ENCODE results near the gene TAF6L.
"Not testable (repeated sequence)": the region's sequence is repeated elsewhere in the genome, so short reads cannot be mapped to it uniquely, and the experiment has no call there.

The TAF6L gene, protein sequence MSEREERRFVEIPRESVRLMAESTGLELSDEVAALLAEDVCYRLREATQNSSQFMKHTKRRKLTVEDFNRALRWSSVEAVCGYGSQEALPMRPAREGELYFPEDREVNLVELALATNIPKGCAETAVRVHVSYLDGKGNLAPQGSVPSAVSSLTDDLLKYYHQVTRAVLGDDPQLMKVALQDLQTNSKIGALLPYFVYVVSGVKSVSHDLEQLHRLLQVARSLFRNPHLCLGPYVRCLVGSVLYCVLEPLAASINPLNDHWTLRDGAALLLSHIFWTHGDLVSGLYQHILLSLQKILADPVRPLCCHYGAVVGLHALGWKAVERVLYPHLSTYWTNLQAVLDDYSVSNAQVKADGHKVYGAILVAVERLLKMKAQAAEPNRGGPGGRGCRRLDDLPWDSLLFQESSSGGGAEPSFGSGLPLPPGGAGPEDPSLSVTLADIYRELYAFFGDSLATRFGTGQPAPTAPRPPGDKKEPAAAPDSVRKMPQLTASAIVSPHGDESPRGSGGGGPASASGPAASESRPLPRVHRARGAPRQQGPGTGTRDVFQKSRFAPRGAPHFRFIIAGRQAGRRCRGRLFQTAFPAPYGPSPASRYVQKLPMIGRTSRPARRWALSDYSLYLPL

DNA sequence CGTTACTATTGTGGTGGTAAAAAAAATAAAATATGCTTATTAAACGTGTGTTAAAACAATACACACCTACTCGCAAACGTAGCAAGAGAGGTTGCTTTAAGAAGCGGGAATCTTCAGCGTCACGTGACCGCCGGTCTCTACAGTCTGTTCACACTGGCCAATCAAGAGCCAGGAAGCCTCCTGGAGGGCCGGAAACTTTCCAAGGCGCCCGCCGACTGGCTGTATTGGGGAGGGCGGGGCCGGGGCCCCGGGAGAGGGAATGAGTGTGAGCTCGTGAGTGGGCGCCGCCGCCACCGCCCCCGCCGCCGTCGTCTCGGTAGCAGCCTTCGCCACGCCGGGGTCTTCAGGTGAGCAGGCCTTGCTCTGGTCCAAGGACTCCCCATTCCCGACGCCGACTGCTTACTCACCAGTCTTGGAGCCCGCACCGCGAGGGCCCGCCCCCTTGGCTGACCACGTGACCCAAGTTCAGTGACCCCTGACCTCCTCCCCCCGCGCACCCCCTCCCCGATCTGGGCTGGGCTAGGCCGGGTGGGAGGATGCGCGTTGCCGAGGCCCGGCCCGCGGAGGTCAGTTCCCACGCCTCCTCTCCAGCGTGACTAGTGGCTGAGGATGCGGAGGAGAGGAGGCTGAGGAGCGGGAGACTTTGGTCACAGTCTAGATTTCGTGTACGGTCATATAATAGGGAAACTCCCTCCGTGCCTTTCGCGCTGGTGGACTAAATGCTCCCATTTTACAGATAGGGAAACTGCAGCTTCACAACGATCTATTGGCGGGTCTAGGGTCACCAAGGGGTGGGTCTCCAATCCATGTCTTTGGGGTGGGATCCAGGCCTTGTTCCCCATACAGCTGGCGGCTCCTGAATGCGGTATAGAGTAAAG, at the start of gene TAF6L:
TAF6L (plus strand) TSS at position 253 of the 878 bp plus-strand sequence. CDS start 4,388 bp downstream, outside the sequence.
- DNase-seq (ENCODE audit: low read depth): peak; percentile 97

DNA sequence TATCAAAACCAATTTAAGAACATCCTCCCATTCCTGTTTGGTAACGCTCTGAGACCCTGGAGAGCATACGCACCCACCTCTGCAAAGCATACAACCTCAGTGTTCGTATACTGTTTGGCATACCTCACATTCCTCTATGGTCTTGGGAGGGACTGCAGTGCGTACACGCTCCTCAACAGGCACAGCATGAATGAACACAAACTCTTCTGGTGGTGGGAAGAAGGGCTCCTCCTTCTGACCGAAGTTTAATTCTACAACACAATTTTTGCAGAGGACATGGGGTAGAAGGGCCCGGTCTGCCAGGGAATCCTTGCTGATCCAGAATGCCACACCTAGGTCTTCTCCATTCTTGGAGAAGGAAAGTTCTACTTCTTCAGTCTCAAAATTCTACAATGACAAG, 49.2 kb upstream of the TAF6L start:
- DNase-seq (ENCODE audit: low read depth): peak; percentile 46

DNA sequence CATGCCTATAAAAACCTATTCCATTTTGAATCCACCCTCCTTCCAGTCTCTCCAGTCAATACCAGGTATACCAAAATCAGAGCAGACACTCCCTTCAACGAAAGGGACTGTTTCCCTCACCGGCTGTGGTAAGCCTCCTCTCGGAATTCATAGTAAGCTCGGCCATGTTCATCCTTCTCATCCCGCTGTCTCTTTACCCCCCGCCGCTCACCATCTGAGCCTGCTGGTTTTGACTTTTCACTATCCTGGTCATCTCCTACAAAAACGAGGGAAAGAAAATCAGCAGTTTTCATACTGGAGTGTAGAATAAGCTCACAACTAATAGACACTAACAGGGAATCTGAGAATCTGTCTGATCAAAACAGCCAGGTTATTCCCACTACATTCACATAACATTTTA, 47.0 kb upstream of the TAF6L start:
- DNase-seq (ENCODE audit: low read depth): no peak

DNA sequence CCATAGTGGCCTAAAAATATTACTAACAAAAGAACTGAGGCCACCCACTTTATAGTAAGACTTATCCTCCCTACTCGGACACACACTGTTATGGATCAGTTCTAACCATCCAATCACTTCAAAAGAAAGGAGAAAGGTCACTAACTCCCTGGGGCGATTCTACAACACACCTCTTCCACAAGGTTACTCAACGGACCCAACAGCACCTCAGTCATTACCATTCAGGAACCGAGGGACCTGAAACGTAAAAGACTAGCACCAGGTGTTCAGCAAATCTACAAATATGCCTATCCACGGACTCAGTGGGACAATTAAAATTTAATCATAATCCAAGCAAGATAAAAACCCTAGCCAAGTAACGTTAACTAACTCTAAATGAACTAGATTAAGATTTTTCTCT, 45.5 kb upstream of the TAF6L start:
- DNase-seq (ENCODE audit: low read depth): no peak

DNA sequence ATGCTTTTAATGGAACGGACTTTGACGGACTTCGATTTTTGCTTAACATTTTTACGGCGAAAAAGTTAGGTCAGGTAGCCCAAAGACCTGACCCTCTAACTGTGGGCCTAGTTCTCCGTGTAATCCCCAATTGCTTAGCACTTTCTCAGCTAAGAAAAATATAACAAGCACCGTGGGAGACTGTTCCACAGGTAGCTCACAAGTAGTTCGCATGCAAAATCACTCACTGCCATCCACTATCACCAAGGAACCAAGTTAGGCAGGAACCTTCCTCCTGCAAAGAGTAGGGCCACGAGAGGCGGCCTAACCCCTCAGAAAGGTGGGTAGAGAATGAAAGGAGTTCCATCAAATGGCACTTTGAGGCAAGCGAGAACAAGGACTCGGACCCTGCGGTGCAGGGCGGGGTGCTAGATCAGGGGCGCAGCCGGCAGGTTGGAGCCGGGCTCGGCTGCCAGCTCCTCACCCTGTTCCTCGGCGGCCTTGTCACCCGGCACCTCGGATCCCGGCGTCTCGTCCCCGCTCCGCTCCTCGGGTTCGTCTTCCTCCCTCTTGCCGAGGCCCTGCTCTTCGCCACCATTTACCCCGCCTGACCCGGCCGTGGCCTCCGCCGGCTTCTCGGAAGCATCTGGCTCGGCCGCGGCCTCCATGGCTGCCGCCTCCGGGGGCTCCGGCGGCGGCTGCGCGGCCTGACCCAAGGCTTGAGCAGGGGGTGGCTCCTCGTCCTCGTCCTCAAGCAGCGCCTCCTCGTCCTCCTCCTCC, 44.9 kb upstream of the TAF6L start:
- DNase-seq (ENCODE audit: low read depth): no peak

DNA sequence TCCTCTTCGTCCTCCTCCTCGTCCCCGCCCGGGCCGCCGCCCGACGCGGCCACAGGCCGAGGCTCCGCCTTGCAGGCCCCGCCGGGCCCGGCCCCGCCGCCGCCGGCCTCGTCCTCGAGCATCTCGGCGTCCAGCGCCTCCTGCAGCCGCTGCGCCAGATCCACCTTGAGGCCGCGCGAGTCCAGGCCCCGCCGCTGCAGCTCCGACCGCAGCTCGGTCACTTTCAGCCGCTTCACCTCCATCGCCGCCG, 44.4 kb upstream of the TAF6L start:
- no peak for DNase-seq (ENCODE audit: low read depth)

DNA sequence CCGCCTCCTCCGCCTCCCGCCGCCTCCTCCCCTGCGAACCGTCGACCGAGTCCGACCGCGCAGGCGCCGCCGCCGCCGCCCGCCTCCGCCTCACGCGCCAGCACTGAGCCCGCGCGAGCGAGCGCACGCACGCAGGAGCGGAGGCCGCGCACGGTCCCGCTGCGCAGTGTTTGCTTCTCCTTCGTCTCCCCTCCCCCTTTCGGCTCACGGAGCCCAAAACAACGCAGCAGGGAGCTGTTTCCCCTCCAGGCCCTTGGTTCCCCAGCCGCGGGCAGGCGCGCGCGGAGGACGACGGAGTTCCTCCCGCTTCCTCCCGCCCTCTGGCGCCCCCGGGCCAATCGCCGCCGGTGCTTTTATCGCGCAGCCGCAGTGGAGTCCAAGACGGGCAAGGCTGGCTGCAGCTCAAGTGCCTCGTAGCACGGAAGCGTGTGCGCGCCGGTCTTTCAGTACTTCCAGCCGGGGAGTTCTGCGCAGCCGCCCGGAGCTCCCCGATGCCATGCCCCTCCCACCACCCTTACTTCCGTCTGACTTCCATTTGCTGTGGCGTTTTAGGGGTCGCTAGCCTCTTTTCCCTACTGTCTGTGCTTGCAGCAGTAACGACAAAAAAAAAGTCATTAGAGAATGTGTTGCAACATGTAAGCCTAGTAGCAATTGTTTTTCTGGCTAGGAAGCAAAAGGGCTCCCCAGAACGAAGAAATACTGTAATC, 43.9 kb upstream of the TAF6L start, which contains the start of gene HNRNPUL2:
HNRNPUL2 (minus strand) TSS at position 293 of the 707 bp plus-strand sequence. CDS start 301 bp downstream, outside the sequence.
- DNase-seq (ENCODE audit: low read depth): peak; percentile 99

DNA sequence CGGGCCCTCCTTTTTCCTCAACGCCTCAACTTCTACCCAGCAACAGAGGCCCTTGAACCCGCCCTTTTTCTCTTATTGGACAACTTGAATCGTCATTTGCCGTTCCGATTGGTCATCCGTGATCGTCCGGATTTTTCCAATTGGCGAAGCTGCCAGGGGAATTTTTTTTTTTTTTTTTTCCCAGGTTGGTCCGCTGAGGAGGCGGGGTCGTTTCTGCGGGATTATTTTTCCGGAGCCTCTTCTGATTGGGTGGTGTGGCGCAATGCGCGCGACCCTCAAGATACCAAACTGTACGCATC, 43.4 kb upstream of the TAF6L start:
- DNase-seq (ENCODE audit: low read depth): peak; percentile 97

DNA sequence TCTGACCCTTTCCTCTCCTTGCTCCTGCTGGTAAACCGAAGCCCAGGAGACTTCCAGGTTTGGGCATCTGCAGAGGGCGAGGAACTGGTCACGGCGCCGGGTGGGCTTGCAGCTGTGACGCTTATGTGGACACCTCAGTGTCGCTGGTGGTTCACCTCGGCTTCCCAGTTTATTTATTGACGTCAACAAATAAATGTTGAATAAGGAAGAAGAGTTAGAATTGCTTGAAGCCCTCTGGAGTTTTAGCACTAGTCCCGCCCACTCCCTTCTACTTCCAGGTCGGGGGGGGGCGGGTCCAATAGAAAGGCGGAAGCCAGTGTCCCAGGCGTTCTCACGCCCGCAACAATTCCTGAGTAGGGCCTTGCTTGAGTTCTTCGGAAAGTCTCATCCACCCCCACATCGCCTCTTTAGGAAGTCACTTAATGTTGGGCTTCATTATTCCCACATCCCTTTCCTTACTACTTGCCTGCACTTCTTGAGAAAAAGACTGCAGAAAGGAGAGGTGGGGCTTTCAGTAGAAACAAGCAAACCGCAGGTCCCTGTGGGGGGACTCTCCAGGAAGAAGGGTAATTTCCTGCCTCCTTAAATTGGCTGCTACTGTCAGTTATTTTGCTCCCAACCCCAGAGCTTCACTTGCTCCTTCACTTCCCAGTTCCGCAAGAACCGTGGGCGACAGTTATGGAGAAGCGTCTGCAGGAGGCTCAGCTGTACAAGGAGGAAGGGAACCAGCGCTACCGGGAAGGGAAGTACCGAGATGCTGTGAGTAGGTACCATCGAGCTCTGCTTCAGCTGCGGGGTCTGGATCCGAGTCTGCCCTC, 42.8 kb upstream of the TAF6L start, which contains the start of gene TTC9C:
TTC9C (plus strand) TSS at position 316 of the 818 bp plus-strand sequence; CDS start at position 679, 363 bp downstream.
- peak; percentile 92 for DNase-seq (ENCODE audit: low read depth)

DNA sequence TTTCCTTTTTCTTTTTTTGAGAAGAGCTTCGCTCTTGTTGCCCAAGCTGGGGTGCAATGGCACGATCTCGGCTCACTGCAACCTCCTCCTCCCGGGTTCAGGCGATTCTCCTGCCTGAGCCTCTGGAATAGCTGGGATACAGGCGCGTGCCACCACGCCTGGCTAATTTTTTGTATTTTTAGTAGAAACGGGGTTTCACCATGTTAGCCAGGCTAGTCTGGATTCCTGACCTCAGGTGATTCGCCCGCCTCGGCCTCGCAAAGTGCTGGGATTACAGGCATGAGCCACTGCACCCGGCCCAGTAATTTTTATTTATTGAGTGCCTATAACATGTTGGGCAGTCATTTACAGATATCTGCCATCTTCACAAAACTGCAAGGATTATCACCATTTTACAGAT, 41.1 kb upstream of the TAF6L start:
- not testable (repeated sequence) for DNase-seq (ENCODE audit: low read depth)

DNA sequence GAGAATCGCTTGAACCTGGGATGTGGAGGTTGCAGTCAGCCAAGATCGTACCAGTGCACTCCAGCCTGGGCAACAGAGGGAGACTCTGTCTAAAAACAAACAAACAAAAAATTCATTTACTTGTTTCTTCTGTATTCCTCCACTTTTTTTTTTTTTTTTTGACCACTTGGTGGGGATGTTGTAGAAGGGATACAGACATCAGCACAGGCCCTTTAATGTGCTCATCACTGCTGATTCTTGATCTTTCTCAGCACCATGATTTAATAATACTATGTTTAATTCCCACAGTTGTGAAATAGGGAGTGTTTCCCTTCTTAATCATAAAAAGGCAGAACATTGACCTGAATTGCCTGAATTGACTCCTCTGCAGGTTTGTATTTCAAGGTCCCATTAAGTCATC, 38.4 kb upstream of the TAF6L start:
- peak; percentile 46 for DNase-seq (ENCODE audit: low read depth)

DNA sequence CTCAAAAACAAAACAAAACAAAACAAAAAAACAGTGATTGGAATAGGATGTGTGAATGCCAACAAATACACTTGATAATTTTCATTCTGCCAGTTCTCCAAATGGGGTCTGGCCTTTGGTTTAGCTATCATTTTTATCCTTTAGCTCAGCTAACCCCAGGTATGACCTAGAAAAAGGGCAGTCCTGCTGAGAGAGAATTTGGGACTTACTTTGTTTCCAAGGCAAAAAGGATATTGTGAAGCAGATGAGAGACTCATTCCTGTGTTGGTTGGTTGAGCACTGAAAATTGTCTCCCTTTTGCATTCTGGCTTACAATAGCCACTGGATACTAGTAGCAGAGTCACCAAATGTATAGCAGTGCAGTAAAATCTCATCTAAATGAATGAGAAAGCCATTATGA, 34.0 kb upstream of the TAF6L start:
- DNase-seq (ENCODE audit: low read depth): no peak

DNA sequence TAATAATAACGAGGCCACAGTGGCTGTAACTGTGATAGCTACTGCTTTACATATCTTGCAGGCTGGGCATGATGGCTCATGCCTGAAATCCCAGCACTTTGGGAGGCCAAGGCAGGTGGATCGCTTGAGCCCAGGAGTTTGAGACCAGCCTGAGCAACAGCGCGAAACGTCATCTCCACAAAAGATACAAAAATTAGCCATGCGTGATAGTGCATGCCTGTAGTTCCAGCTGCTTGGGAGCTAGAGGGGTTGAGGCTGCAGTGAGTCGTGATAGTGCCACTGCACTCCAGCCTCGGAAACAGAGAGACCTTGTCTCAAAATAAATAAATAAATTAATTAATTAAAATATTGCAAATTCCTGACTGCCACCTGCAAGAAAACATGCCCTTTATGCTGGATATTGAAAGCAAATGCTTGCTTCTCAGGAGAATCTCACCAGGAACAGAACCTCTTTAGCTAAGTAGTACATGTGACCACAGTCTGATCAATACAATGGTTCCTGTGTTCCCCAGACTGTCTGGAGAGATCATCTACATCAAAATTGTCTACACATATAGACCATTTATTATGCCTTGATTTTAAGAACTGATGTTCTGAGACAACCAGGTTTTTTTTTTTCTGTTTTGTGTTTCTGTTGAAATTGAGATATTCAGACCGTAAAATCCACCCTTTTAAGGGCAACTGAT, 23.6 kb upstream of the TAF6L start:
- no peak for DNase-seq (ENCODE audit: low read depth)

DNA sequence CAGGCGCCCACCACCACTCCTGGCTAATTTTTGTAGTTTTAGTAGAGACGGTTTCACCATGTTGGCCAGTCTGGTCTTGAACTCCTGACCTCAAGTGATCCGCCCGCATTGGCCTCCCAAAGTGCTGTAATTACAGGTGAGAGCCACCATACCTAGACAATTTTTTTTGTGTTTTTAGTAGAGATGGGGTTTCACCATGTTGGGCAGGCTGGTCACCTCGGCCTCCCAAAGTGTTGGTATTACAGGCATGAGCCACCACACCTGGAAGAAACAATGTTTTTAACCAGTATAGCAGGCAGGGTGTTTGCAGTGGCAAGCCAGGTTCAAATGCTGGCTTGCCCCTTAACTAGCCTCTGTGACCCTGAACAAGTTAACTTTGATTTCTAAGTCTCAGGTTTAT, 21.3 kb upstream of the TAF6L start:
- not testable (repeated sequence) for DNase-seq (ENCODE audit: low read depth)

DNA sequence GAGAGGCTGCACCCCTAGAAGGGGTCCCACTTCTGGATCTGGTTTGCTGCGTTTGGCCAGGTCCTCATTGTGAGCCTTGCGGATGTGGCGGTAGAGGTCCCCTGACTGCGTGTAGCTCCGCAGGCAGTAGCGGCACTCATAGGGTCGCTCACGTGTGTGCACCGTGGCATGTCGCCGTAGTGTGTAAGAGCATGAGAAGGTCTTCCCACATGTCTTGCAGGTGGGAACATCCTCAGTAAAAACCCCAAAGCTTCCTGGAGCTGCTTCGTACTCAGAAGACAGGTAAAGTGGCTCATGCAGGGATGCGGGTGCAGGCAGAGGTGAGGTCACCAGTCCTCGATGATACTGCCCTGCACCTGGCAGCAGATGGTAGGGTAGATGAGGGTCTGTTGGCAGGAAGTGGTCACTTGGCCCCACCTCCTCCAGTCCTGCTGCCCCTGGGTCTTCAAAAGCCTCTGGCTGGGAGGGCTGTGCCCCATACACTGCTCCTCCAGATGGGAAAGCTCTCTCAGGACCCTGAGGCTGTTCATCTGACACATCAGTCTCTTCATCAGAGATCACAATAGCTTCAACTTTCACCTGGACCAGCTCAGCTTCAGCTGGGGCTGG, 18.9 kb upstream of the TAF6L start:
- no peak for DNase-seq (ENCODE audit: low read depth)

DNA sequence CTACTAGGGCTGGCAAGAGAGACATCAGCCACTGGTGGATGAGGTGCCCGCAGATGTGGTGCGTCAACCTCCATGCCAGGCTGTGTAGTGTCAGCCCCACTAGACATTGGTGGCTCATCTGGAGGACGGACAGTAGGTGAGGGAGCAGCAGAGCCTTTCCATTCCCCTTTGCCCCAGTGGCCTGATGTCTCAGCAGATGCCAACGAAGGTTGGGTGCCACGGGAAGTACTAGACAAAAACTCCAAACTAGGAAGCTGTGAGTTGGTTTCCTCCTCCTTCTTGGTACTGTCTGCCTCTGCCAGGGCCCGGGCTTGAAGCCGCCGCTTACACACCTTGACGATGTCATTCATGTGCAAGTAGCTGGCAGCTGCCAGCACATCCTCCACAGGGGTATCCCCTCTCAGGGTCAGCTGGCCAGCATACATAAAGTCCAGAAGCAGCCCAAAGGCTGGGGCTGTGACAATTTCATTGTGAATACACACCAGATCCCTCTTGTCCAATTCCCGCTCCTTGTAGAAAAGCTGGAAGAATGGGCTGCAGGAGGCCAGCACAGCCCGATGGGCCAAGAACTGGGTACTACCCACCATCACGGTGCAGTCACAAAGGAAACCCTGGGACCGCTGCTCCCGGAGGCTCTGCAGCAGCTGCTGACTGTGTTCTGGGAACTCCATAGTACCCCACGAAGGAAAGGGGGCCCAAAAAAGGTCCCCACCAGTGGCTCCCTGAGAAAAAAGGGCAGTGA, 18.0 kb upstream of the TAF6L start:
- DNase-seq (ENCODE audit: low read depth): no peak

DNA sequence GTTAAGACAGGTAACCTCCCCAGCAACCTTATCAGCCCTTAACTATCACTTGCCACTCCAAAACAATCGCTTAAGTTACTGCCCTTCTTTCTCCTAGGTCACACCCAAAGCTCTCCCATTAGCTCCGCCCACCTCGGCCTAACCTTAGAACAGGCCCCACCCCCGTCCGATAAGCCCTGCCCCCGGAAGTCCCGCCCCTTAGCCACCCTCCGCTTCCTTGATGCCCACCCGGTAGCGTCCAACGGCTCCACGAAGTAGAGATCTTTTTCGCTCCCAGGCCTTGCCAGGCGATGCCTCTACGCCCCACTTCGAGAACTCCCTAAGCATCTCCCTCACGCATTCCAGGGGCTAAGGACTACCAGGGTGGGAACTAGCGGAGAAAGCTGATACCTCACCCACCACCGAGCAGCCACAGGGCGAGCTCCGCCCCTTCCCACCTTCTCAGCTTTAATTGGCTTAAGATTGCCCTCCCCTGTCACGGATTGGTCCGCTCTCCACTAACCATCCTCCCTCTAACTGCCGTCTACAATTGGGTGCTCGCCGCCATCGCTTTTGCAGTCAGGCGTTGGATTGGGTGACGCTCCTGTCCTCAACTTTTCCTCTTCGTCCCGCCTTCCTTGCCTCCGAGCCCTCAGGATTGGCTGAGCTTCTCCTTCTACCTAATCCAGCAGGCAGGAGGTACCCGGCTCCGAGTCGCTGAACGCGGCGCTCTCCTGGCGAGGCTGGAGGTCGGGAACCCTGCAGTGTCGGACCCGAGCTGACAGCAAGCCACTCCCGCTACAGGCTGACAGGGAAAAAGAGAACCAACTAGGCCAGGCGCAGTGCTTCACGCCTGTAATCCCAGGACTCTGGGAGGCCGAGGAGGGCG, 17.2 kb upstream of the TAF6L start, which contains the start of gene ZBTB3:
ZBTB3 (minus strand) TSS at position 425 of the 868 bp plus-strand sequence. CDS start 496 bp downstream, outside the sequence.
- DNase-seq (ENCODE audit: low read depth): peak; percentile 100

Measured in iris pigment epithelial cell (primary cell).